ENCODE measurements around the gene ONECUT3.

- TF ChIP-seq CTCF (conservative IDR thresholded peaks at IDR 0.05): no peak
- TF ChIP-seq EZH2 (IDR thresholded peaks at IDR 0.05; ENCODE audit: low read depth): no peak
Observed at GRCh38 chr19:1725100-1726064, 27.9 kb upstream of the ONECUT3 start.

Data from PC-9 (cell line).